T-helper 9 cell (primary cell): Measurements from ENCODE around the gene GID4.

Experiments
- DNase-seq: peaks from one replicate; pipeline ENCODE4 v3.0.0-alpha.2; 2020

The GID4 gene

DNA sequence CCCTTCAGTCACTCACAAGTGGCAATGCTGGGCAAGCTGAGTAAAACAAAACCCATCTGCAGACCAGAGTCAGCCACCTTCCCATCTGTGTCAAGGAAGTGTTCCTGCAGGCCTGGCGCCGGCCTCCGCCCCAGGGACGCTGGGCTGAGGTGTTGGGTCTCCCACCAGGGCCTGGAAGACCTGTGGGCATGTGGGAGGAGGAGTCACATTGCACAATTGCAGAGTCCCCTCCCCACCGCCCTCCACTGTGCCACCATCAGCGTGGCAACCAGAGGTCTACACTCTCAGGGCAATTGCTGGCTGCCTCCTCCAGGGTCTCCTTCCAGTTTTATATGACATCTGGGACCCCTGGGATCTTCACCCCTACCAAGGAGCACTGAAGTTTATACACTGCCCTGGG lies 66.4 kb downstream of the GID4 start:
- DNase-seq = no peak

DNA sequence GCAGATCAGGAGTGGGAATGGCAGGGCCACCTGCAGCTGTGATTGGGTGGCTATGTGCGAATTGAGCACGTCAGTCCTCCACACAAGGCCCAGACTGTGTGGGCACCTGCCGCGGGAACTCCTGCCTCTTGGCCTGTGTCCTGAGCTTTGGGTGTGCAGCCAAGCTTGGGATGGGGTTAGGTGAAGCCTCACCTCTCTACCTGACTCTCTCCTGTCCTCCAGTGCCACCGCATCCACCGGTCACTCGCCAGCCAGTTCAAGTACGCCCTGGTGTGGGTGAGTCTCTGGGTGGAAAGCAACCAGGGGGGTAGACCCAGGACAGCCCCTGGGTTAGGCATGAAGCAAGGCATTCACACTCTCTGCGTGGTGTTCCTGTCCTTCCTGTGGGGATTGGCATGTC lies 67.0 kb downstream of the GID4 start:
- no peak for DNase-seq

DNA sequence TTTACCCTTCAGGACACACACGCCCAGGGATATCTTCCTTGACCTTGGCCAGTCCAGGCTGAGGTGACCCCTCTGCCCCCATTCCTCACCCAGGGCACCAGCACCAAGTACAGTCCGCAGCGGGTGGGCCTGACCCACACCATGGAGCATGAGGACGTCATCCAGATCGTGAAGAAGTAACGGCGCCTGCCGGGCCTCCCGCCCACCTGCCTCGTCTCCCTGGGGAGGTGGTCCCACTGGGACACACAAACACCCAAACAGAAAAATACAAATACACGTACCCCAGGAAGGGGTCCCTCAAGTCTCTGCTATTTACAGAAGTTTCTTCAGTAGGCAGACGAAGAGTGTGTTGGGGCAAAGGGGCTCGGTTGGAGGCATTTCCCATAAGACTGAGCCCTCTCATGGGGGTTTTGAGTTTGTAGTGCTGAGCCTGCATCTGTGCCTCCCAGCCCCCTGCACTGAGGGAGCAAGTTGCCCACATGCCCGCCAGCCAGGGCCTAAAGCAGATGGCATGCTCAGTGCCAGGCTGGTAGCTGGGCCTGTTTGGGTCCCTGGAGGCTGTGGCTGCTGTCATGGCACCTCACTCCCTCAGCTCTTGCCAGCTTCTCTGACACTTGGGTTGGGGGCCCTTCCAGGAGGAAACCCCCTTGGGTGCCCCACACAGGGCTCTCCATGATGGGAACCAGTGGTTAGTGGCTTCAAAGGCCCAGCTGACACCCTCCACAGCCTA lies 68.0 kb downstream of the GID4 start:
- no peak for DNase-seq

DNA sequence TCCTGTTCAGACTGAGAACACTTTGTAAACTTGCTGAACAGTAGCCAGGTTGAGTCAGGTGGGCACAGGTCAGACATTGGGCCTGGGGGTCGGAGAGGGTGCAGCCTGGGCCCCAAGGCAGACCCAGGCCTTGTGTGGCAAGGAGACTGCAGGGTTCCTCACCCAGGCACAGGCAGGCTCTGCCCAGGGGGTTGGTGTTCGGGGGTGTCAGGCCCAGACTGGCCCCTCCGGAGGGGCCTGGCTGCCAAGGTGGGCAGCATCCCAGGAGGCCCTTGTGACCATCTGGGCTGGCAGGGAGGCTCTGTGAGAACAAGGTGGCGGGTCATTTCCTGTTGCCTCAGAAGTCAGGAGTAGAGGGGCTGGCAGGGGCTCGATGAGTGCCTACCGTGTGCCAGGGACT lies 68.8 kb downstream of the GID4 start:
- no peak for DNase-seq

DNA sequence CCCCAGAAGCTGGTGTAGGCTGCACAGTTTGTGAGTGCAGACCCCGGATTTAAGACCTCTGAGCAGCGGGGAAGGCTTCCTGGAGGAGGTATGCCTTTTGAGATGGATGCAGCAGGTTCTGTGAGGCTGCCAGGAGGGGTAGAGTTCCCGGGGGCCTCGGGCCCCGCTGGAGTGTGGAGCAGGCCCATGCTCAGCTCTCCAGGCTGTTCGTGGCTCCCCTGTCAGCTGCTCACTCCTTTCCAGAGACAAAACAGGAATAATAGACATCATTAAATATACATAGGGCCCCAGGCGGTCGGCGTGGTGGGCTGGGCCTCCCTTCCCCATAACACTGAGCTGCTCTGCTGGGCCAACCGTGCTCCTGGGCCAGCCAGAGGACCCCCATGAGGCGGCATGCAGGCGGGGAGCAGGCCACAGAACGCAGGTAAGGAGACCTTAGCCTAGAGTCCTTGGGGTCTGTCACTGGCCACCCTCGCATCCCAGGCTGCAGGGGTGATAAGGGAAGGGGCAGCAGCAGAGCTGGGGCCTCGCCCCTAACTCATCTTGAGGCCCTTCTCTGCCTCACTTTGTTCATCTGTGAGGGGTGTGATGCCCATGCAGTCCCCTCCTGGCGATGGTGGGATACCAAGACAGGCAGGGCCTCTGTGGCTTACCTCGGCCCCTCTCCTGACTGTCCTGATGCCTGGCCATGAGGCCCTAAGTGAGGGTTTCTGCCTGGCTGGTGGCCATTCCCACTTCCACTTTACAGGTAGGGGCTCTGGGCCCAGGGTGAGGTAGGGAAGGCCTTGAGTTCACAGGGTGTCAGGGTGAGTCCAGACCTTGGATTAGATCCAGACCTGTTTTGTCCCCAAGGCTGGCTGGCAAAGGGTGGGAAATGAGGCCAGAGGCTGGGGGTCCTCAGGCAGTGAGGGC lies 69.4 kb downstream of the GID4 start, which contains the start of gene MYO15A:
Gene MYO15A, plus strand, starts transcription at position 356 of the 912 bp plus-strand sequence. CDS start 10,045 bp downstream, outside the sequence.
- DNase-seq = no peak

DNA sequence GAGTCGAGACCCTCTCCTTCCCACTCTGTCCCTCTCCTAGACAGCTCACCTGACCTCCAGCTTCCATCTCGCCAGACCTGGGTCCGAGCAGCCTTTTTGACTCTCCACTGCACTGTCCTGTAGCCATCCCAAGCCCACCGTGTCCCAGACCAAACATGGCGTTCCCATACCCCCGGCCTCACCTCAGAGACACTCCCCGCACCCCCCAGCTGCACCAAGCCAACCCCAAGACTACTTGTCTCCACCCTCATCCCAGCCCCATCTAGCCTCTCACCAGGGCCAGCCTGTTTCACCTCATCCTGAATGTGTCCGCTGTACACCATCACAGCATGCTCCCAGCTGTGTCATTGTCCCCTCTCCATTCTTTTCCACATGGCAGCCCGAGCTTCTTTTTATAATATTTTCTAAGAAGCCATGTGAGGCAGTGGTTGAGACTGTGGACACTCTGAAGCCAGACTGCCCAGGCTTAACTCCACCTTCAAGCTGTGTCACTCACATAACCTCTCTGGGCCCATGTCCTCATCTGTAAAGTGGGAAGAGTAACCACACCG lies 70.8 kb downstream of the GID4 start:
- no peak for DNase-seq

DNA sequence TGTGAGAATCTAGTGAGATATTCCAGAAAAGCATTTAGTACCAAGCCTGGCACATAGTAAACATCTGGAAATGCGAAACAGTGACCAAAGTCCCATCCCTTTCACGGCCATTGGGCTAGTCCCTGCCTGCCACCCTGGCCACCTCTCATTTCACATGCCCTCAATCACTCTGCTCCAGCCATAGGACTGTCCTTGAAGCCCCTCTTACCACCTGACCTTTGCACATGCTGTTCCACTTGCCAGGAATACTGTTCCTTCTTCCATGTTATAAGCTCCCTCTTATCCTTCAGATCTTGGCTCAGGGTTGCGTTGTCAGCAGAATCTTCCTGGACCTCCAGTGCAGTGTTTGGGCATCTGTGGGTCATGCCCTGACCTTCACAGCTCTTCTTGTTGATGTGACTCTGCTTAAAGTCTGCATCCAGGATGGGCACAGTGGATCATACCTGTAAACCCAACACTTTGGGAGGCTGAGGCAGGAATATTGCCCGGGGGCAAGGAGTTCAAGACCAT lies 71.5 kb downstream of the GID4 start:
- no peak for DNase-seq

DNA sequence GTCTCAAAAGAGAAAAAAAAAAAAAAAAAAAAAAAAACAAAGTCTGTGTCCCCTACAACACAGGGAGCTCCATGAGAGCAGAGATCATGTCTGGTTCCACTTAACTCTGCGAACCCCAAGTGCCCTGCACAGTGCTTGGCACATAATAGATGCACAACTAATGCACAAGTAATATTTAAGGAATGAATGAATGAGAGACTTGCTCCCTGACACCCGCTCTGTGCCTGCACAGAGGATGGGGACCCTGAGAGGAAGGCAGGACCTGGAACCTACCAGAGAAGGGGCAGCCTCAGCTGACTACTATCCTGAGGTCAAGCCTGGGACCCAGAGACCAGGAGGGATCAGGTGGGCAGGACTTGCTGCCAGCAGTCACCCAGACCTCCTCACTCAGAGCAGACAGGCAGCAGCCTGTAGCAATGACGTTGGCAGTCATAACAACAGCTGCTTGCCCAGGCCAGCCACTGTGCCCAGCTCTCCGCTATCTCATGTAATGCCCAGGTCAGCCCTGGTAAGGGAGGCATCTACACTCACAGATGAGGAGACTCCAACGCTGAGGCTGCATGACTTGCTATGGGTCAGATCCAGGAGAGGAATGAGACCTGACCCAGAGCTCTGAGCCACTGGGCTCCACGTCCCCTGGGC lies 72.2 kb downstream of the GID4 start:
- no peak for DNase-seq

DNA sequence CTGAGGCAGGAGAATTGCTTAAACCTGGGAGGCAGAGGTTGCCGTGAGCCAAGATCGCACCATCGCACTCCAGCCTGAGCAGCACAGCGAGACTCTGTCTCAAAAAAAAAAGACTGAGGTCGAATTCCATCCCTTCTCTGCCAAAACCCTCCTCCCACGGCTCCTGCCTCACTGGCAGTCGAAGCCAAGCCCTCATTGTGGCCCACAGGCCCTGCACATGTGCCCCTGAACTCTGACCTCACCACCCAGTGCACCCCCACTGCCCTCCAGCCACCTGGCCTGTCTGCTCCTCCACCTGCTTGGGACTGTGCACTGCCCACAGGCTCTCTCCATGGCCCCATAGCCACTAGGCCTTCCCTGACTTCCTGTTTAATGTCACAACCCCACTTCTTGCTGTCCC lies 76.3 kb downstream of the GID4 start:
- DNase-seq = no peak

DNA sequence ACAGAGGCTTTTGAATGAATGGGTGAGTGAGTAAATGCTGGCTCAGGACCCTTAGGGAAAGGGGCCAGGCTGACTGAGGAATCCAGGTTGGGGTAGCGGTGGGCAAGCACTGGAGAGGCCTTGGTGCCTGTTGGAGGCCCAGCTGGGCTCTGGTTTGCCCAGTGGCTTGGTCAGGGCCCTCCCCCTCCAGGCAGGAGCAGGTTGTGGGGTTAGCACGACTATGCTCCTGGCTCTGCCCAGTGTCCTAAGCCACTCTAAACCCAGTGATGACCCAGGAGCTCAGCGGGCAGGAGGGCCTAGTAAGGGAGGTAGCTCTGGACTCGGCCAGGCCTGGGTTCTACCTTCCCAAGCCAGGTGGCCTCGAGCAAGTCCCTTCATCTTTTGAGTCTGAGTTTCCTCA lies 76.9 kb downstream of the GID4 start:
- no peak for DNase-seq

DNA sequence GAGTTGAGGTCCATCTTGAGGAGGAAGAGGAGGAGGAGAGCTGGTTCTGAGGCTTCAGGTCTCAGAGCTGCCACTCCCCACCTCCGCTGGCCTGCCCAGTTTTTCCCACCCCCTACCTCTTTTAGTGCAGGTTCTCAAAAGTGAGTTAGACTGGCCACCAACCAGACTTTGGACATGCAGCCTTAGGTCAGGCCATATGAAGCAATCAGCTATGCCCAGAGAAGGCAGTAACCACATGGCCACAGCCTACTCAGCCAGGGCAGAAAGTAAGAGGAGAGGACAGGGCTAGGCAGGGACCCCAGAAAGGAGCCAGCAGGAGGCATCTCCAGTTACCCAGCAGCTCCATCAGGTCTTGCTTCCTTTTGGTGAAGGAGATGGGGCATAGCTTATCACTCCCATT lies 78.3 kb downstream of the GID4 start:
- DNase-seq = no peak
